Hematopoietic multipotent progenitor cell treated with erythropoietin and hydrocortisone succinate and interleukin-3 and kit ligand, for 8 days (in vitro differentiated cells): ENCODE results near the gene DGKG.
A peak's percentile ranks its signal among the peaks of the same experiment; 100 is the strongest.

ENCODE experiments used
- DNase-seq: peaks from one replicate; pipeline ENCODE4 v3.0.0-alpha.2; 2015

DGKG gene

GRCh38 chr3:186102687-186103086, 259.3 kb downstream of the DGKG start:
- no peak for DNase-seq

GRCh38 chr3:186100398-186100797, 261.6 kb downstream of the DGKG start:
- no peak for DNase-seq

- peak; percentile 37 for DNase-seq
Observed at GRCh38 chr3:186099178-186099577, 262.9 kb downstream of the DGKG start.

GRCh38 chr3:186098740-186099139, 263.3 kb downstream of the DGKG start:
- DNase-seq, result no peak

- DNase-seq, result peak; percentile 80
Observed at GRCh38 chr3:186097663-186098451, 264.2 kb downstream of the DGKG start.

GRCh38 chr3:186097317-186097662, 264.7 kb downstream of the DGKG start:
- DNase-seq, result no peak
